ENCODE results near the gene IL1RAPL1. TPM values are rescaled to one million over a fixed set of nuclear protein-coding genes. Genes with fewer than 3 reads are reported as not detected.

IL1RAPL1 gene
- polyA plus RNA-seq, 1 of the 3 experiments (the other 2 are of a cell fraction) = 2.8 TPM

- H3K4me3 ChIP-seq (ENCODE audit: low read depth in 2 of 2, low read length in 1 of 2) = no peak overlapping the region
- no peaks in the 10 kb centered on the region for H3K36me3 ChIP-seq (replicated peaks in 1 of 2; ENCODE audit: control insufficient read depth in 1 of 2, insufficient read depth in 2 of 2, low read length in 1 of 2)
- H3K9me2 ChIP-seq = no peaks in the 10 kb centered on the region
- H3F3A ChIP-seq (replicated peaks; ENCODE audit: insufficient read depth) = no peaks in the 10 kb centered on the region
- H3K9ac ChIP-seq = no peak overlapping the region
- TF ChIP-seq, protein P1, sequence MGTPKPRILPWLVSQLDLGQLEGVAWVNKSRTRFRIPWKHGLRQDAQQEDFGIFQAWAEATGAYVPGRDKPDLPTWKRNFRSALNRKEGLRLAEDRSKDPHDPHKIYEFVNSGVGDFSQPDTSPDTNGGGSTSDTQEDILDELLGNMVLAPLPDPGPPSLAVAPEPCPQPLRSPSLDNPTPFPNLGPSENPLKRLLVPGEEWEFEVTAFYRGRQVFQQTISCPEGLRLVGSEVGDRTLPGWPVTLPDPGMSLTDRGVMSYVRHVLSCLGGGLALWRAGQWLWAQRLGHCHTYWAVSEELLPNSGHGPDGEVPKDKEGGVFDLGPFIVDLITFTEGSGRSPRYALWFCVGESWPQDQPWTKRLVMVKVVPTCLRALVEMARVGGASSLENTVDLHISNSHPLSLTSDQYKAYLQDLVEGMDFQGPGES (IDR thresholded peaks at IDR 0.05; ENCODE audit: low read depth, low read length) = no peak
- no peak for TF ChIP-seq ELF1 (IDR thresholded peaks at IDR 0.05)
- H2AFZ ChIP-seq (ENCODE audit: low read depth) = no peak overlapping the region
- H4K20me1 ChIP-seq (ENCODE audit: insufficient read depth) = no peaks in the 10 kb centered on the region
- H3K9me3 ChIP-seq = no peaks in the 10 kb centered on the region
- H3K27ac ChIP-seq (ENCODE audit: low read depth in 2 of 2, low read length in 1 of 2) = no peak overlapping the region
- H3K27me3 ChIP-seq (ENCODE audit: insufficient read depth) = no peaks in the 10 kb centered on the region; the same call in 1 of the 2 replicates
- no peaks in the 10 kb centered on the region for H3K4me1 ChIP-seq (ENCODE audit: control insufficient read depth in 1 of 2, insufficient read depth in 2 of 2, low read depth in 1 of 2, low read length in 1 of 2)
- H3K4me2 ChIP-seq = no peak overlapping the region
- WGBS (ENCODE audit: low lambda C conversion rate) = 6% methylated on average over 2 of the region's 2 CpGs
- no peak for DNase-seq
- H3K79me2 ChIP-seq (ENCODE audit: insufficient read depth) = no peaks in the 10 kb centered on the region
- ChIA-PET CTCF (no interaction called here), POLR2A (no interaction called here)
Observed at GRCh38 chrX:29065477-29065876, 478.2 kb downstream of the IL1RAPL1 start.

GRCh38 chrX:29066516-29066915 is 479.3 kb downstream of the IL1RAPL1 start:
- Histone ChIP-seq H3K4me1 (ENCODE audit: control insufficient read depth in 1 of 2, insufficient read depth in 2 of 2, low read depth in 1 of 2, low read length in 1 of 2) (0 out of 4 replicates have a peak, but pooled peaks cover 0 to 2% of the 10 kb centered on the region in 2 experiments), H3K79me2 (ENCODE audit: insufficient read depth) (no peaks in the 10 kb centered on the region), H3K36me3 (replicated peaks in 1 of 2; ENCODE audit: control insufficient read depth in 1 of 2, insufficient read depth in 2 of 2, low read length in 1 of 2) (no peaks in the 10 kb centered on the region), H3F3A (replicated peaks; ENCODE audit: insufficient read depth) (no peaks in the 10 kb centered on the region), H4K20me1 (ENCODE audit: insufficient read depth) (no peaks in the 10 kb centered on the region), H3K4me2 (no peak overlapping the region), H3K9ac (no peak overlapping the region), H3K9me2 (no peaks in the 10 kb centered on the region), H3K27me3 (ENCODE audit: insufficient read depth) (no peaks in the 10 kb centered on the region; the same call in 1 of the 2 replicates), H3K27ac (ENCODE audit: low read depth in 2 of 2, low read length in 1 of 2) (no peak overlapping the region), H2AFZ (ENCODE audit: low read depth) (no peak overlapping the region), H3K9me3 (no peaks in the 10 kb centered on the region), H3K4me3 (ENCODE audit: low read depth in 2 of 2, low read length in 1 of 2) (no peak overlapping the region)
- WGBS (ENCODE audit: low lambda C conversion rate) = 10% methylated on average over 1 of the region's 1 CpG
- POLR2A ChIA-PET = no interaction called here
- no peak for TF ChIP-seq EZH2phosphoT487 (IDR thresholded peaks at IDR 0.05; ENCODE audit: borderline replicate concordance, low read depth)
- no peak for TF ChIP-seq SIN3A (IDR thresholded peaks at IDR 0.05; ENCODE audit: borderline replicate concordance, low read depth, low read length)
- TF ChIP-seq YY1 (IDR thresholded peaks at IDR 0.05; ENCODE audit: low read depth) = no peak
- no peak for DNase-seq
- CTCF ChIA-PET = no interaction called here

DNA sequence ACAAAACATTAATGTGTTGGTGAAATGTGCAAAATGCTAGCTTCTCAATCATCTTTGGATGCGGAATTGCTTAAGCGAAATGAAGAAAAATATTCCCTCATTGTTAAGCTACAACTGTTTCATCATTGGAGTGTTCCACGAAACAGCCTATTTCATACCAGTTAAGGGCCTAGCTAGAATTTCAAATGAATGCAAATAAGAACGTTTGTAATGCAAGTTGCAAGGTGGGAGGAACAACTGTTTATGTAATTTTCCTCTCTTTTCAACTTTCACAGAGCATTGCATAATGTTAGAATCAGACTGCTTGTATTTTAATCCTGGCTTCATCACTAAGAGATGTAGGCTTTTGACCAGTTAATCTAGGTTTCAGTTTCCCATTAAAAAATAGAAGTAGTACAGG is 480.1 kb downstream of the IL1RAPL1 start:
- WGBS (ENCODE audit: low lambda C conversion rate) = 12% methylated on average over 4 of the region's 4 CpGs
- POLR2A ChIA-PET = no interaction called here
- Histone ChIP-seq H3K27me3 (ENCODE audit: insufficient read depth) (no peaks in the 10 kb centered on the region), H3F3A (replicated peaks; ENCODE audit: insufficient read depth) (no peaks in the 10 kb centered on the region), H2AFZ (ENCODE audit: low read depth) (peak overlapping the region; percentile 24; the same call in 1 of the 2 replicates), H3K9me3 (no peaks in the 10 kb centered on the region), H3K36me3 (replicated peaks in 1 of 2; ENCODE audit: control insufficient read depth in 1 of 2, insufficient read depth in 2 of 2, low read length in 1 of 2) (no peaks in the 10 kb centered on the region), H4K20me1 (ENCODE audit: insufficient read depth) (no peaks in the 10 kb centered on the region), H3K27ac (ENCODE audit: low read depth in 2 of 2, low read length in 1 of 2) (no peak overlapping the region), H3K79me2 (ENCODE audit: insufficient read depth) (no peaks in the 10 kb centered on the region), H3K9me2 (no peaks in the 10 kb centered on the region), H3K9ac (no peak overlapping the region), H3K4me2 (no peak overlapping the region), H3K4me3 (ENCODE audit: low read depth in 2 of 2, low read length in 1 of 2) (no peak overlapping the region), H3K4me1 (ENCODE audit: control insufficient read depth in 1 of 2, insufficient read depth in 2 of 2, low read depth in 1 of 2, low read length in 1 of 2) (0 out of 4 replicates have a peak, but pooled peaks cover 0 to 8% of the 10 kb centered on the region in 2 experiments)
- no peak for TF ChIP-seq MXI1 (IDR thresholded peaks at IDR 0.05; ENCODE audit: low read depth, low read length)
- TF ChIP-seq, protein P2, sequence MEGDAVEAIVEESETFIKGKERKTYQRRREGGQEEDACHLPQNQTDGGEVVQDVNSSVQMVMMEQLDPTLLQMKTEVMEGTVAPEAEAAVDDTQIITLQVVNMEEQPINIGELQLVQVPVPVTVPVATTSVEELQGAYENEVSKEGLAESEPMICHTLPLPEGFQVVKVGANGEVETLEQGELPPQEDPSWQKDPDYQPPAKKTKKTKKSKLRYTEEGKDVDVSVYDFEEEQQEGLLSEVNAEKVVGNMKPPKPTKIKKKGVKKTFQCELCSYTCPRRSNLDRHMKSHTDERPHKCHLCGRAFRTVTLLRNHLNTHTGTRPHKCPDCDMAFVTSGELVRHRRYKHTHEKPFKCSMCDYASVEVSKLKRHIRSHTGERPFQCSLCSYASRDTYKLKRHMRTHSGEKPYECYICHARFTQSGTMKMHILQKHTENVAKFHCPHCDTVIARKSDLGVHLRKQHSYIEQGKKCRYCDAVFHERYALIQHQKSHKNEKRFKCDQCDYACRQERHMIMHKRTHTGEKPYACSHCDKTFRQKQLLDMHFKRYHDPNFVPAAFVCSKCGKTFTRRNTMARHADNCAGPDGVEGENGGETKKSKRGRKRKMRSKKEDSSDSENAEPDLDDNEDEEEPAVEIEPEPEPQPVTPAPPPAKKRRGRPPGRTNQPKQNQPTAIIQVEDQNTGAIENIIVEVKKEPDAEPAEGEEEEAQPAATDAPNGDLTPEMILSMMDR (IDR thresholded peaks at IDR 0.05) = no peak
- no peak for TF ChIP-seq GABPA (IDR thresholded peaks at IDR 0.05; ENCODE audit: low read depth)
- TF ChIP-seq EP300 (IDR thresholded peaks at IDR 0.05; ENCODE audit: borderline replicate concordance in 1 of 2, low read depth in 1 of 2, low read length in 1 of 2) = no peak
- TF ChIP-seq TCF12 (IDR thresholded peaks at IDR 0.05) = no peak
- no peak for TF ChIP-seq RFX5 (IDR thresholded peaks at IDR 0.05; ENCODE audit: low read length)
- TF ChIP-seq RXRA (IDR thresholded peaks at IDR 0.05; ENCODE audit: borderline replicate concordance, low read depth) = no peak
- no peak for TF ChIP-seq POLR2AphosphoS5 (IDR thresholded peaks at IDR 0.05; ENCODE audit: low read depth, low read length)
- no peak for TF ChIP-seq YY1 (IDR thresholded peaks at IDR 0.05; ENCODE audit: low read depth)
- TF ChIP-seq NRF1 (IDR thresholded peaks at IDR 0.05; ENCODE audit: low read depth, low read length) = no peak
- TF ChIP-seq FOXJ3 (CRISPR knock-in tag; IDR thresholded peaks at IDR 0.05) = no peak
- DNase-seq = no peak
- CTCF ChIA-PET = no interaction called here

Data from SK-N-SH (cell line).